Activated CD4-positive, alpha-beta T cell treated with anti-CD3 and anti-CD28 coated beads for 36 hours (primary cell): ENCODE results near the gene COA3. TPM values are rescaled to one million over a fixed set of nuclear protein-coding genes. Genes with fewer than 3 reads are reported as not detected.
"Not testable (repeated sequence)": the region's sequence is repeated elsewhere in the genome, so short reads cannot be mapped to it uniquely, and the experiment has no call there.

Experiments used
- ATAC-seq: fragments of 200-7000 bp; cut with Tn5 transposase; one replicate; pipeline ENCODE4 v1.10.0; 2021; ENCODE audit warnings: mild to moderate bottlenecking, moderate library complexity
- CTCF ChIA-PET: fragments of 350-600 bp; sonication (Branson Sonifier 250); formaldehyde crosslinking; loops from one replicate; lab custom pipeline; 2021; ENCODE audit warnings: antibody characterized with exemption; lab: Charles Lee
- POLR2A ChIA-PET: fragments of 350-600 bp; sonication (Branson Sonifier 250); formaldehyde crosslinking; loops from one replicate; lab custom pipeline; 2021; ENCODE audit warnings: antibody characterized with exemption, inconsistent platforms; lab: Charles Lee
- DNase-seq: peaks from one replicate; pipeline ENCODE4 v3.0.0-alpha.2; 2020
- H3K27ac Mint-ChIP-seq: one replicate; pipeline ENCODE4 v1.8.0; 2021; ENCODE audit warnings: mixed read lengths
- H3K27me3 Mint-ChIP-seq: one replicate; pipeline ENCODE4 v1.8.0; 2021; ENCODE audit warnings: mixed read lengths
- H3K36me3 Mint-ChIP-seq: one replicate; pipeline ENCODE4 v1.8.0; 2021; ENCODE audit warnings: low read depth, mixed read lengths
- H3K4me1 Mint-ChIP-seq: one replicate; pipeline ENCODE4 v1.8.0; 2021; ENCODE audit warnings: mixed read lengths
- H3K4me3 Mint-ChIP-seq: one replicate; pipeline ENCODE4 v1.8.0; 2021; ENCODE audit warnings: mild to moderate bottlenecking, moderate library complexity, mixed read lengths
- H3K9me3 Mint-ChIP-seq: one replicate; pipeline ENCODE4 v1.8.0; 2021; ENCODE audit warnings: low read depth, mixed read lengths
- intact Hi-C, 2 experiments: fragments of 100-400 bp; cut with DNase I in 1 of 2; cut with micrococcal nuclease in 1 of 2; formaldehyde crosslinking; loops; one replicate each; pipeline versions ENCODE4 v1.14.2 to v1.15.1; 2022 to 2024; cut with DNase I, micrococcal nuclease
- total RNA-seq, 2 experiments: library from RNA; stranded (reverse); gene quantifications; one replicate each; pipeline ENCODE4 v1.2.3, GENCODE V29; 2021

Gene COA3
- total RNA-seq, 2 experiments from 2014 or later, result 30.1 to 31.4 TPM

DNA sequence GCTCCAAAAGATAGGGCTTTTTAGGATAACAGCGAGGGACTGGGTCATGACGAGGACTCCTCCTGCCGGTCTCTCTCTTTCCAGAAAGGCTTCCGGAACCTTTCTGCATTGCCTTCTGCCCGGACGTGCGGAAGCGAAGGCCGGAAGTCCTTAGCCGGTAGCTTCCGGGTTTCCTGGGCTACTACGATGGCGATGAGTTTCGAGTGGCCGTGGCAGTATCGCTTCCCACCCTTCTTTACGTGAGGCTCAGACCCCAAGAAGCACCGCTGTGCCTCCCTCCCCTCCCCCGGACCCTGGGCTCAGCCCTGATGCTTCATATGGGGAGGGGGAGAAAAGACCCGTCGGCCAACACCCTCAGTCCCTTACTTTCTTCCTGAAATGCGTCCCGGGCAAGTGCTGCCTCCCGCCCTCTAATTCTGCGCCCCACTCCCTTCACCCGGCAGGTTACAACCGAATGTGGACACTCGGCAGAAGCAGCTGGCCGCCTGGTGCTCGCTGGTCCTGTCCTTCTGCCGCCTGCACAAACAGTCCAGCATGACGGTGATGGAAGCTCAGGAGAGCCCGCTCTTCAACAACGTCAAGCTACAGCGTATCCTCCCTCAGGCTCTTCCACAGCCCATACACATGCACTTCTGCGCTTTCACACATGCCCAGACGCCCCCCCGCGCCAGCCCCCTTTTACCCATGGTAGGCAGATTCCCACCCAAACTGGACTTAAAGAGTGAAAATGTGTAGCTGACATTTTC lies 25.0 kb downstream of the COA3 start, which contains the start of gene VPS25:
Gene VPS25 (plus strand): TSS at position 160 of the 746 bp plus-strand sequence. CDS start 27 bp downstream, at position 187.
- peaks cover 25% of the 10 kb centered on the region for H3K36me3 Mint-ChIP-seq
- intact Hi-C loops, result loop anchor here (1.0 to 5.0 kb wide), 7 partner anchors 25 to 195 kb away; partner anchors contain the start of genes BECN1 (in 2 of the 2), CNTD1 (in 1 of the 2), COA3 (in 1 of the 2) and EZH1 (in 1 of the 2)
- peak; percentile 97 for ATAC-seq

DNA sequence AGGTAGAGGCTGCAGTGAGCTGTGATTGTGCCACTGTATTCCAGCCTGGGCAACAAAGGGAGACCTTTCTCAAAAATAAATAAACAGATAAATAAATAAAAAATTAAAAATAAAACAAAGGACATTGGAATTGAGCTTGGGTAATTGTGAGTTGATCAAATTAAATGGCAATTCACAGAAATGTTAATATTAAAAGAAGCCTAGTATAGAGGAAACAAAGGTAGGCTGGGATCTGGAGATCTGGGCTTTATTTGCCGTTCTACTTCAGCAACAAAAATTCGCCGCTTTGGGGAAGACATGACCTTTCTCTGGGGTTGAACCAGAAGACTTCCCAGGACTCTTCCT lies 25.6 kb downstream of the COA3 start:
- H3K36me3 Mint-ChIP-seq, result peaks cover 24% of the 10 kb centered on the region
- DNase-seq, result no peak
- intact Hi-C loops, result loop anchor here (1.0 to 5.0 kb wide), 8 partner anchors 13 to 195 kb away; partner anchors contain the start of genes BECN1 (in 2 of the 2), CNTD1 (in 1 of the 2), COA3 (in 1 of the 2) and EZH1 (in 1 of the 2)
- H3K27ac Mint-ChIP-seq, result peak overlapping the region; percentile 95
- peaks cover 22% of the 10 kb centered on the region for H3K4me1 Mint-ChIP-seq
- peak overlapping the region; percentile 96 for H3K4me3 Mint-ChIP-seq
- peak; percentile 30 for ATAC-seq
- POLR2A ChIA-PET, result interaction anchor here (1.6 kb wide), 1 partner anchor 13 kb away, joined by 5 read pairs; no protein-coding TSS in a partner anchor
- no peaks in the 10 kb centered on the region for H3K9me3 Mint-ChIP-seq
- peaks cover 3% of the 10 kb centered on the region for H3K27me3 Mint-ChIP-seq
- CTCF ChIA-PET, result interaction anchor here (0.6 to 3.1 kb wide), 6 partner anchors 9 to 586 kb away, joined by 3 to 23 read pairs (median 3); partner anchors contain the start of gene PSMC3IP

More for the DNA sequence above, 25.0 kb downstream of the COA3 start, which contains the start of gene VPS25:
- DNase-seq, result peak; percentile 81
- H3K4me1 Mint-ChIP-seq, result peaks cover 22% of the 10 kb centered on the region
- peak within 1 kb of the TSS; percentile 95 for H3K27ac Mint-ChIP-seq
- POLR2A ChIA-PET, result interaction anchor here (0.6 to 1.6 kb wide), 3 partner anchors 8 to 247 kb away, joined by 3 to 5 read pairs (median 4); no protein-coding TSS in a partner anchor
- H3K9me3 Mint-ChIP-seq, result no peaks in the 10 kb centered on the region
- CTCF ChIA-PET, result interaction anchor here (0.6 to 3.1 kb wide), 10 partner anchors 8 to 586 kb away, joined by 3 to 23 read pairs (median 4); partner anchors contain the start of genes BECN1, COA3 and PSMC3IP
- H3K4me3 Mint-ChIP-seq, result peak within 1 kb of the TSS; percentile 96
- no peaks in the 10 kb centered on the region for H3K27me3 Mint-ChIP-seq

DNA sequence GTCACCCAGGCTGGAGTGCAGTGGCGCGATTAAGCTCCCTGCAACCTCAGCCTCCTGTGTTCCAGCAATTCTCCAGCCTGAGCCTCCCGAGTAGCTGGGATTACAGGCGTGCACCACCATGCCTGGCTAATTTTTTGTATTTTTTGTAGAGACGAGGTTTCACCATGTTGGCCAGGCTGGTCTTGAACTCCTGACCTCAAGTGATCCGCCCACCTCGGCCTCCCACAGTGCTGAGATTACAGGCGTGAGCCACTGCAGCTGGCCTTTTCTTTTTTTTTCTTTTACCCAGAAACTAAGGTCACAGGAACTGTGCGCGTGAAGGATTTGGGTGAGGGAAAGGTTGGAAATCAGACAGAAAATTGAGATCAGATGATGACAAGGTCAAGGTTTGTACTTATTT lies 28.5 kb downstream of the COA3 start:
- H3K9me3 Mint-ChIP-seq, H3K27ac Mint-ChIP-seq, H3K36me3 Mint-ChIP-seq, H3K4me3 Mint-ChIP-seq, ATAC-seq, DNase-seq: not testable (repeated sequence)
- CTCF ChIA-PET, result interaction anchor here (0.6 kb wide), 2 partner anchors 31 to 190 kb away, joined by 3 read pairs; no protein-coding TSS in a partner anchor
- POLR2A ChIA-PET, result interaction anchor here (0.6 kb wide), 1 partner anchor 832 kb away, joined by 3 read pairs; no protein-coding TSS in a partner anchor
- peaks cover 11% of the 10 kb centered on the region for H3K27me3 Mint-ChIP-seq
- intact Hi-C loops, result loop anchor here in 1 of 2 experiments (5.0 kb wide), 1 partner anchor 52 kb away; the partner anchor contains the start of gene BECN1
- peaks cover 22% of the 10 kb centered on the region for H3K4me1 Mint-ChIP-seq

DNA sequence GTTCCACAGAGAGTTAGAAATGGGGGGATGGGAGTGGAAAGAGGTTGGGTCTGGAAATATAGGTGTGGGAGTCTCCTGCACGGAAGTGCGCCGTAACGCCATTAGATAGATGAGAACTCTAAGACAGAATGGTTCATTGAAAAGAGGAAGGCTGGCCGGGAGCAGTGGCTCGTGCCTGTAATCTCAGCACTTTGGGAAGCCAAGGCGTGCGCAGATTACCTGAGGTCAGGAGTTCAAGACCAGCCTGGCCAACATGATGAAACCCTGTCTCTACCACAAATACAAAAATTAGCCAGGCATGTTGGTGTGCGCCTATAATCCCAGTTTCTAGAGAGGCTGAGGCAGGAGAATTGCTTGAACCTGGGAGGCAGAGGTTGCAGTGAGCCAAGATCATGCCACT lies 30.5 kb downstream of the COA3 start:
- POLR2A ChIA-PET, DNase-seq, H3K27ac Mint-ChIP-seq, H3K4me3 Mint-ChIP-seq, ATAC-seq, H3K9me3 Mint-ChIP-seq, CTCF ChIA-PET, intact Hi-C loops, H3K36me3 Mint-ChIP-seq: not testable (repeated sequence)
- Mint-ChIP-seq H3K4me1 (peaks cover 10% of the 10 kb centered on the region), H3K27me3 (peaks cover 20% of the 10 kb centered on the region)

DNA sequence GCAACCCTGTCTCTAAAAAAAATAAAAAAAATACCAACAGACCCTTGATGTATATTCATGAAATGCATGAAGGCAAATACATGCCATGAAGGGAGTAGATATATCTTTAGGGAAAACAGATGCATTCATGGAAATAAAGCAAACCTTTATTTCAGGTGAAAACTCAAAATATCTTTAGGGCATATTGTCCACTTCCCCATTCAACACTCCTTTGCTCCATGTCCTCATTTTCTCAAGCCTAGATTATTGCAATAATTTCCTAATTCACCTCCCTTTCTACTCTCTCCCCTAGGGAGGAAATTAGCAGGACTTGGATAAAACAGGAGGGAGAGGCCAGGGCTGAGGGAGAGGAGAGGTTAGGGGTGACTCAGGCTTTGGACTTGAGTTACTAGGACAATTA lies 31.0 kb downstream of the COA3 start:
- peaks cover 7% of the 10 kb centered on the region for H3K4me1 Mint-ChIP-seq
- no peak for DNase-seq
- H3K27ac Mint-ChIP-seq, result no peak overlapping the region
- CTCF ChIA-PET, result no interaction called here
- H3K36me3 Mint-ChIP-seq, result no peaks in the 10 kb centered on the region
- ATAC-seq, result no peak
- H3K27me3 Mint-ChIP-seq, result peaks cover 24% of the 10 kb centered on the region
- no peak overlapping the region for H3K4me3 Mint-ChIP-seq
- intact Hi-C loops, result no loop called here
- POLR2A ChIA-PET, result no interaction called here
- no peaks in the 10 kb centered on the region for H3K9me3 Mint-ChIP-seq

DNA sequence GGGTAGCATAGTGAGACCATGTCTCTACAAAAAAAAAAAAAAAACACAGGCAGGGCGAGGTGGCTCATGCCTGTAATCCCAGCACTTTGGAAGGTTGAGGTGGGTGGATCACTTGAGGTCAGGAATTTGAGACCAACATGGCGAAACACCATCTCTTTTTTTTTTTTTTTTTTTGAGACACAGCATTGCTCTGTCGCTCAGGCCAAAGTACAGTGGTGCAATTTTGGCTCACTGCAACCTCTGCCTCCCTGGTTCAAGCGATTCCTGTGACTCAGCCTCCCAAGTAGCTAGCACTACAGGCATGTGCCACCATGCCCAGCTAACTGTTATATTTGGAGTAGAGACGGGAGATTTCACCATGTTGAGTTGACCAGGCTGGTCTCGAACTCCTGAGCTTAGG lies 32.4 kb downstream of the COA3 start:
- Mint-ChIP-seq H3K27me3 (peaks cover 34% of the 10 kb centered on the region), H3K27ac (no peak overlapping the region), H3K36me3 (no peaks in the 10 kb centered on the region), H3K4me1 (peaks cover 2% of the 10 kb centered on the region), H3K4me3 (no peak overlapping the region), H3K9me3 (no peaks in the 10 kb centered on the region)
- CTCF ChIA-PET, result no interaction called here
- DNase-seq (no peak), ATAC-seq (no peak)
- POLR2A ChIA-PET, result interaction anchor here (0.6 kb wide), 1 partner anchor 162 kb away, joined by 3 read pairs; no protein-coding TSS in a partner anchor
- intact Hi-C loops, result no loop called here

DNA sequence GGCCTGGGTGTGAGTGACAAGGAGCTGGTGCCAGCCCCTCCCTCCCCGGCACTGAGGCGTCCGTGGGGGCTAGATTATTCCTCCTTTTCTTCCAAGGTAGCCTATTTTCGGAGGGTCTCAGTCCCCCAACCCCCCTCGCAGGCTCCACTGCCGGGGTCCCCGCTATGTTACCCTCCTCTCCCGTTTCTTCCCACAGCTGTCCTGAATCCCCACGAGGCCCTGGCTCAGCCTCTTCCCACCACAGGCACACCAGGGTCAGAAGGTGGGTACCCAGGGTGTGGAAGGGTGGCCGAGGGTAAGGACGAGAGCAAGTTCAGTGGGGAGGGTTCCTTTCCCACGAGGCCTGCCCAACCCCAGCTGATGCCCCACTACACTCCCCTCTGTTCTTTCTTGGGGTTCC lies 36.9 kb downstream of the COA3 start:
- POLR2A ChIA-PET, result no interaction called here
- ATAC-seq (no peak), DNase-seq (no peak)
- peaks cover 43% of the 10 kb centered on the region for H3K27me3 Mint-ChIP-seq
- H3K9me3 Mint-ChIP-seq, result no peaks in the 10 kb centered on the region
- peaks cover 11% of the 10 kb centered on the region for H3K4me1 Mint-ChIP-seq
- no peak overlapping the region for H3K4me3 Mint-ChIP-seq
- no peak overlapping the region for H3K27ac Mint-ChIP-seq
- H3K36me3 Mint-ChIP-seq, result no peaks in the 10 kb centered on the region
- intact Hi-C loops, result loop anchor here in 1 of 2 experiments (2.0 kb wide), 1 partner anchor 17 kb away; the partner anchor contains the start of gene EZH1
- CTCF ChIA-PET, result interaction anchor here (0.7 to 1.6 kb wide), 4 partner anchors 34 to 185 kb away, joined by 3 to 9 read pairs (median 3); partner anchors contain the start of gene PSMC3IP

DNA sequence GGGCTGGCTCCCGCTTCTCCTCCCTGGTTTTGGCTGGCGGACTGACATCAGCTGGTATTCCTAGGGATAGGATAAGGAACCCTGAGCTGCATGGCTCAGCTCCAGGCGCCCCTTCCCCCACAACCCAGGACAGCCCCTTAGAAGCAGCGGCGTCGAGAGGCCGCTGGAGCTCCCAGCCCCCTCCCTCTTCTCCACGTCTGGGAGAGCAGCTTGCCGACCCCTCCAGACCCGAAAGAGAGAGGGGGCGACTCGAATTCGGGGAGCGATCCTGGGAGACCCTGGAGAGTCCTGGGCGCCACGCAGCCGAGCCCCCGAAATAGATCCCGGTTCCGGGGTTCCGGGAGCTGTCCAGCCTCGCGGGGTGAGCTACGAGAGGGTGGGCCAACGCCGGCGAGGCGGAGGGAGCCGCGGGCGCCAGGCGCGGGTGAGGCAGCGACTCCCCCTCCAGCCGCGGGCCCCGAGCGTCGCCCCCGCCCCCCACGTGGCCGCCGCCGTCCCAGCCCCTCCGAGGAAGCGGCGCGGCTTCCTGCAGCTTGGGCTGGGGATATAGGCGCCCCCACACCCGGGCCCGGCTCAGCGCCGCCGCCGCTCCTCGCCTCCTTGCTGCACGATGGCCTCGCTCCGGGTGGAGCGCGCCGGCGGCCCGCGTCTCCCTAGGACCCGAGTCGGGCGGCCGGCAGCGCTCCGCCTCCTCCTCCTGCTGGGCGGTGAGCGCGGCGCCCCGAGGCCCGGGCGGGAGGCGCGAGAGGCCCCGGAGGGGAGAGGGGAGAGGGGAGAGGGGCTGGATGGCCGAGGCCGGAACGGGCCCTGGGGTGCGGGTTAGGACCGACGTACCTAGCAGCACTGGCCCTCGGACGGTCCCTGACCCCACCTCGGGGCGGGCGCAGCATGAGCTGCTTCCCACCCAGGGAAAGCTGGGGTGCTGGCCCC lies 37.6 kb downstream of the COA3 start, which contains the start of gene RAMP2:
Gene RAMP2 (plus strand): TSS at position 576 of the 930 bp plus-strand sequence. CDS start 35 bp downstream, at position 611.
- no peaks in the 10 kb centered on the region for H3K36me3 Mint-ChIP-seq

DNA sequence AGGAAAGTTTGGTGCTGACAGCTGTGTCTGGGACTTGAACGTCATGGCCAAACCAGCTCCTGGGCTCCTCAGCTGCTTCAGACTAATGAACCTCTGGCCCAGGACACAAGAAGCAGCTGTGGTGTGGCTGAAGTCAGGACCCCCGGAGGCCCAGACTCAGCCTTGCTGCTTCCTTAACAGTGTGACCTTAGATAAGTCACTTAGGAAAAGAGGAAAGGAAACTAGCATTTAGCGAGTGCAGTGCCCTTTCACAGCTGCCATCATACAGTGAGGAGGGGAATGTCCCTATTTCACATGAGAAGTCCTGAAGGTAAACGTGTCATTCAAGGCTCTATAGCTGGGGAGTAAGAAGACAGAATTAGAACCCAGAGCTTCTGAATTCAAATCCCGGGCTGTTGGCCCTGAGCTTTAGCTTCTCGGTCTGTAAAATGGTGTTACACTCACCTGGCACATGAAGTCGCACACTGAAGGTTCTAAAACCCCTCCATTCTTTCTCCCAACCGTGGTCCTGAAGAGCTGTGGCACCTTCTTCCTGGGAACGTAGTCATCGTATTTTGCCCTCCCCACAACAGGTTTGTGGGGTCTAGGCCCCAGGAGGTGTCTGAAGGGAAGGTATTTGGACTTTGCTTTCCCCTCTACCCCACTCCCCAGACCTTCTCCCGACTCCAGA lies 38.4 kb downstream of the COA3 start:
- Mint-ChIP-seq H3K9me3 (no peaks in the 10 kb centered on the region), H3K4me1 (peaks cover 11% of the 10 kb centered on the region), H3K36me3 (no peaks in the 10 kb centered on the region), H3K4me3 (no peak overlapping the region), H3K27ac (no peak overlapping the region), H3K27me3 (peaks cover 47% of the 10 kb centered on the region)
- CTCF ChIA-PET, result interaction anchor here (0.6 to 3.6 kb wide), 12 partner anchors 11 to 411 kb away, joined by 3 to 18 read pairs (median 3); partner anchors contain the start of genes BECN1 and PLEKHH3
- POLR2A ChIA-PET, result interaction anchor here (1.2 to 1.5 kb wide), 2 partner anchors 13 to 182 kb away, joined by 5 to 10 read pairs; partner anchors contain the start of gene VPS25
- ATAC-seq (peak; percentile 64), DNase-seq (no peak)
- intact Hi-C loops, result loop anchor here in 1 of 2 experiments (1.0 kb wide), 1 partner anchor 12 kb away; no protein-coding TSS in a partner anchor

More for the DNA sequence above, 37.6 kb downstream of the COA3 start, which contains the start of gene RAMP2:
- peaks cover 11% of the 10 kb centered on the region for H3K4me1 Mint-ChIP-seq
- no peak within 1 kb of the TSS for H3K4me3 Mint-ChIP-seq
- DNase-seq (peak; percentile 44), ATAC-seq (peak; percentile 27)
- ChIA-PET POLR2A (interaction anchor here (1.2 to 1.5 kb wide), 2 partner anchors 12 to 183 kb away, joined by 5 to 10 read pairs; partner anchors contain the start of gene VPS25), CTCF (interaction anchor here (0.6 to 3.6 kb wide), 11 partner anchors 12 to 411 kb away, joined by 3 to 18 read pairs (median 3); partner anchors contain the start of genes BECN1, PLEKHH3 and PSMC3IP)
- no peak within 1 kb of the TSS for H3K27ac Mint-ChIP-seq
- intact Hi-C loops, result loop anchor here in 1 of 2 experiments (1.0 kb wide), 1 partner anchor 11 kb away; no protein-coding TSS in a partner anchor
- peaks cover 48% of the 10 kb centered on the region for H3K27me3 Mint-ChIP-seq
- no peaks in the 10 kb centered on the region for H3K9me3 Mint-ChIP-seq
